NCI-H526 treated with DMSO at 0.1 percent for 48 hours (cell line): Measurements from ENCODE around the gene STAT5B.
"Not testable (repeated sequence)": the region's sequence is repeated elsewhere in the genome, so short reads cannot be mapped to it uniquely, and the experiment has no call there.

Experiments used
- DNase-seq: peaks from one replicate; lab custom pipeline; 2025; lab: John Stamatoyannopoulos, UW

The STAT5B gene

GRCh38 chr17:42276359-42276608 lies at the start of gene STAT5B:
Gene STAT5B (minus strand): TSS chr17:42276391. CDS start chr17:42232127, 44,264 bp downstream.
- DNase-seq, result peak; percentile 32

- no peak for DNase-seq
Observed at GRCh38 chr17:42325026-42325425, 48.8 kb upstream of the STAT5B start.

GRCh38 chr17:42323268-42323773 lies 47.1 kb upstream of the STAT5B start:
- no peak for DNase-seq

GRCh38 chr17:42322382-42323267 lies 46.4 kb upstream of the STAT5B start:
- peak; percentile 42 for DNase-seq

GRCh38 chr17:42321555-42321954 lies 45.4 kb upstream of the STAT5B start:
- no peak for DNase-seq

GRCh38 chr17:42317967-42318366 lies 41.8 kb upstream of the STAT5B start:
- not testable (repeated sequence) for DNase-seq

- DNase-seq, result no peak
Observed at GRCh38 chr17:42317266-42317845, 41.2 kb upstream of the STAT5B start.

GRCh38 chr17:42316755-42317154 lies 40.6 kb upstream of the STAT5B start:
- no peak for DNase-seq

- DNase-seq, result no peak
Observed at GRCh38 chr17:42315402-42316156, 39.4 kb upstream of the STAT5B start.

GRCh38 chr17:42313773-42314566 lies 37.8 kb upstream of the STAT5B start:
- DNase-seq, result no peak

- no peak for DNase-seq
Observed at GRCh38 chr17:42313389-42313772, 37.2 kb upstream of the STAT5B start.

GRCh38 chr17:42312285-42313130 lies 36.3 kb upstream of the STAT5B start:
- peak; percentile 79 for DNase-seq

- no peak for DNase-seq
Observed at GRCh38 chr17:42312035-42312284, 35.8 kb upstream of the STAT5B start.

GRCh38 chr17:42311240-42312034 lies 35.2 kb upstream of the STAT5B start:
- DNase-seq, result peak; percentile 14

- no peak for DNase-seq
Observed at GRCh38 chr17:42310787-42311215, 34.6 kb upstream of the STAT5B start.

- no peak for DNase-seq
Observed at GRCh38 chr17:42309986-42310786, 34.0 kb upstream of the STAT5B start.

GRCh38 chr17:42309142-42309541 lies 33.0 kb upstream of the STAT5B start:
- no peak for DNase-seq

GRCh38 chr17:42308446-42308845 lies 32.3 kb upstream of the STAT5B start:
- DNase-seq, result no peak

- no peak for DNase-seq
Observed at GRCh38 chr17:42307362-42307927, 31.3 kb upstream of the STAT5B start.

GRCh38 chr17:42306385-42306667 lies 30.1 kb upstream of the STAT5B start:
- DNase-seq, result no peak
